ENCODE results near the gene DNAJC5. TPM values are rescaled to one million over a fixed set of nuclear protein-coding genes. Genes with fewer than 3 reads are reported as not detected.

Gene DNAJC5
- total and polyA plus RNA-seq, 9 donors, result 11.1 to 32.8 (median 26.5) TPM

DNA sequence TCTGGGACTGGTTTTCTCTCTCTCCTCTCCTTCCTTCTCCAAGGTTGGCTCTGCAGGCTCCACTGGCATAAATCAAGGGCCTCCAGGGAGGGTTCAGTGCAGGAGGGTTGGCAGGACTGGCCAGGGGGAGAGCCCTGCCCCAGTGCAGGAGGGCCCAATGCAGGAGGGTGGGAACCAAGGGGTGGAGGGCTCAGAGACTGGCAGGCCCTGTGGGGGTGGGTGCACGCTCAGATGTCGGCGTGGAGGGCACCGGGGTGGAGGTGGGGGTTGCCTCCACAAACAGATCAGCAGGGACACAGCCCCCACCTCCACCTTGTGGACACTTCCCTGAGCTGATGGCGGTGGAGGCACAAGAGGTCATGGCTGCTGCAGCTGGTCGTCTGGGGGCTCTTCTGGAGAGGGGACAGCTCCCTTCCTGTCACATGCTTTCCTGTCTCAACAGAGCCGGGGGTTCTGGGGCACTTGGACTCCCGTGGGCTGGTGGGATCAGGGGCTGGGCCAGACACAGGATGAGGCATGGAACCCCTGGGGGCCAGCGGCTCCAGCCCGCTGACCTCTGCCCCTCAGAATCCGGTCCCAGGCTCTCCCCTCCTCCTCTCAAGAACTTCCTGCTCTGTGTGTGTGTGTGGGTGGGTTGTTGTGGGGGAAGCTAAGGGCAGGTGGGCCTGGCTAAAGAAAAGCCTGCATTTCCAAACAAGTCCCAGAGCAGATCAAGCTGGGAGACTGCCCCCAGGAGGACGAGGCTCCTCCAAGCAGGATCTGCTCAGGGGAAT lies 36.3 kb upstream of the DNAJC5 start:
- intact Hi-C loops (cut with DNase I), result loop anchor here in 2 of 4 donors (5.0 kb wide), 2 partner anchors 76 to 81 kb away; no protein-coding TSS in a partner anchor
- Histone ChIP-seq H3K27ac (peak overlapping the region in 1 of 2 donors; percentile 71), H3K9me3 (no peaks in the 10 kb centered on the region), H3K27me3 (no peaks in the 10 kb centered on the region), H3K4me1 (ENCODE audit: insufficient read depth) (peaks cover 47% of the 10 kb centered on the region), H3K4me3 (no peak overlapping the region), H3K36me3 (no peaks in the 10 kb centered on the region)
- TF ChIP-seq POLR2A (IDR thresholded peaks at IDR 0.05) (no peak), EP300 (IDR thresholded peaks at IDR 0.05) (no peak)
- TF ChIP-seq, protein P1, sequence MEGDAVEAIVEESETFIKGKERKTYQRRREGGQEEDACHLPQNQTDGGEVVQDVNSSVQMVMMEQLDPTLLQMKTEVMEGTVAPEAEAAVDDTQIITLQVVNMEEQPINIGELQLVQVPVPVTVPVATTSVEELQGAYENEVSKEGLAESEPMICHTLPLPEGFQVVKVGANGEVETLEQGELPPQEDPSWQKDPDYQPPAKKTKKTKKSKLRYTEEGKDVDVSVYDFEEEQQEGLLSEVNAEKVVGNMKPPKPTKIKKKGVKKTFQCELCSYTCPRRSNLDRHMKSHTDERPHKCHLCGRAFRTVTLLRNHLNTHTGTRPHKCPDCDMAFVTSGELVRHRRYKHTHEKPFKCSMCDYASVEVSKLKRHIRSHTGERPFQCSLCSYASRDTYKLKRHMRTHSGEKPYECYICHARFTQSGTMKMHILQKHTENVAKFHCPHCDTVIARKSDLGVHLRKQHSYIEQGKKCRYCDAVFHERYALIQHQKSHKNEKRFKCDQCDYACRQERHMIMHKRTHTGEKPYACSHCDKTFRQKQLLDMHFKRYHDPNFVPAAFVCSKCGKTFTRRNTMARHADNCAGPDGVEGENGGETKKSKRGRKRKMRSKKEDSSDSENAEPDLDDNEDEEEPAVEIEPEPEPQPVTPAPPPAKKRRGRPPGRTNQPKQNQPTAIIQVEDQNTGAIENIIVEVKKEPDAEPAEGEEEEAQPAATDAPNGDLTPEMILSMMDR (IDR thresholded peaks at IDR 0.05), result peak; percentile 12 to 44 (median 35)
- 4 to 5% (median 5%) methylated on average over 12 of the region's 12 CpGs for WGBS, 3 donors
- peak; percentile 63 to 75 (median 70) for DNase-seq

DNA sequence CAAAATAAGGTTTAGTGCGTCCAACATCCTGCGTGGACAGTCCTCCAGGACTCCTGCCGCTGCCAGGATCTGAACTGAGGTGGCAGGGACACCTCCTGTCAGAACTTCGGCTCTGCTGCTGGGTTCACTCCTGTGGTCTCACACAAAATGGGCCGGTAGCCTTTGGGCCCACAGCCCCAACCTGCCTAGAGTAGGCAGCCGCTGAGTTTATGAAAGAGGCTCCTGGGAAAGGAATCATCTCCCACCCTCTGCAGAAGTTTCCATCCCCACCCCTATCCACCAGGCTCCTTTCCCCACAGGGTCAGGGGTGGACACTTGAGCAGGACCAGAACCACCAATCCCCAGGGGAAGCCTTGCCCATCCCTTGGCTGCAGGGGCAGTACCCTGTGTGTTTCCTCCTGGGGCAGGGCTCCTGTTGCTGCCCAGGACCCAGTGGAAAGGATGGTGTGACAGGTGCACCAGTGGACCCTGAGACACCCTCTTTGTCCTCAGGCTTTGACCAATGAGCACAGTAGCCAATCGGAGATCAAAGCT lies 35.7 kb upstream of the DNAJC5 start:
- TF ChIP-seq, protein P1 (IDR thresholded peaks at IDR 0.05), result peak in 1 of 3 donors; percentile 2
- no peak for TF ChIP-seq EP300 (IDR thresholded peaks at IDR 0.05)
- no peak for TF ChIP-seq POLR2A (IDR thresholded peaks at IDR 0.05)
- Histone ChIP-seq H3K36me3 (no peaks in the 10 kb centered on the region), H3K9me3 (no peaks in the 10 kb centered on the region), H3K4me3 (no peak overlapping the region), H3K27ac (peak overlapping the region in 1 of 2 donors; percentile 71), H3K4me1 (ENCODE audit: insufficient read depth) (peaks cover 42% of the 10 kb centered on the region), H3K27me3 (no peaks in the 10 kb centered on the region)
- WGBS, 3 donors, result 21 to 25% (median 22%) methylated on average over 7 of the region's 7 CpGs
- no peak for DNase-seq
- intact Hi-C loops (cut with DNase I), result loop anchor here in 2 of 4 donors (5.0 kb wide), 2 partner anchors 77 to 82 kb away; no protein-coding TSS in a partner anchor

DNA sequence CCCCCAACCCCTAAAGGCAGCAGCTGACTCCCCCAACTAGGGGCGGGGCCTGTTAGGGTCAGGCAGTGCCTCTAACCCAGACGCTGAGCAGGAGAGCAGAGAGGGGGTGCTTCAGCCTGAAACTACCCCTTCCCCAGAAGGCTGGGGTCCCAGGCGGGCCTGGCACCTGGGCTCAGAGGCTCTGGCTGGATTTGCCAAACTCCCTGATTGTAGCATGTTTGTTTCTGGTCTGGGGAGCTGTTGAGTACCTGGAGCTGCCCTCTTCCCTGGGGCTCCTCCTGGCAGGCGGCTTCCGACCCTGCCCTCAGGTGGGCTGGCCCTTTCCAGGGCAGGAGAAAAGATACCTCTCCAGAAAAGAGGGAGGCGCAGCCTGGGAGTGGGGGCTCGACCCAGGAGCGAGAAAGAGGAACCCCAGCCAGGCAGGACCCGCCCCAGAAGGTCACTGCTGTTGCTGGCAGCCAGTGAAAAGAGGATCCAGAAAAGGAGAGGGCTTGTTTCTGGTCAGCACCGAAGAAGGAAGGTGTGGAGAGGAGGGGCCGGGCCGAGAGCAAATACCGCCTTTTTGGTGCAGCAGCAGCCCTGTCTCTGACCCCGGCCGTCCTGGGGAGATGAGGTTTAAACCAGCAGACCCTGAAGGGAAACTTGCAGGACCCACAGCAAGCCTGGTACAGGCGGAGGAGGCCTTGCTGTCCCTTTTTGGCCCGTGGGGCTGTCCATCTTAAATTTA lies 34.4 kb upstream of the DNAJC5 start:
- Histone ChIP-seq H3K9me3 (no peaks in the 10 kb centered on the region), H3K36me3 (no peaks in the 10 kb centered on the region), H3K4me1 (ENCODE audit: insufficient read depth) (peaks cover 32% of the 10 kb centered on the region), H3K4me3 (no peak overlapping the region), H3K27ac (no peak overlapping the region), H3K27me3 (no peaks in the 10 kb centered on the region)
- no peak for TF ChIP-seq POLR2A (IDR thresholded peaks at IDR 0.05)
- TF ChIP-seq, protein P1 (IDR thresholded peaks at IDR 0.05), result no peak
- no peak for TF ChIP-seq EP300 (IDR thresholded peaks at IDR 0.05)
- DNase-seq, result no peak
- 65 to 78% (median 68%) methylated on average over 16 to 17 of the region's 17 CpGs for WGBS, 3 donors
- intact Hi-C loops (cut with DNase I), result loop anchor here (5.0 kb wide), 5 partner anchors 33 to 323 kb away; partner anchors contain the start of gene PTK6 (in 2 of the 4)

DNA sequence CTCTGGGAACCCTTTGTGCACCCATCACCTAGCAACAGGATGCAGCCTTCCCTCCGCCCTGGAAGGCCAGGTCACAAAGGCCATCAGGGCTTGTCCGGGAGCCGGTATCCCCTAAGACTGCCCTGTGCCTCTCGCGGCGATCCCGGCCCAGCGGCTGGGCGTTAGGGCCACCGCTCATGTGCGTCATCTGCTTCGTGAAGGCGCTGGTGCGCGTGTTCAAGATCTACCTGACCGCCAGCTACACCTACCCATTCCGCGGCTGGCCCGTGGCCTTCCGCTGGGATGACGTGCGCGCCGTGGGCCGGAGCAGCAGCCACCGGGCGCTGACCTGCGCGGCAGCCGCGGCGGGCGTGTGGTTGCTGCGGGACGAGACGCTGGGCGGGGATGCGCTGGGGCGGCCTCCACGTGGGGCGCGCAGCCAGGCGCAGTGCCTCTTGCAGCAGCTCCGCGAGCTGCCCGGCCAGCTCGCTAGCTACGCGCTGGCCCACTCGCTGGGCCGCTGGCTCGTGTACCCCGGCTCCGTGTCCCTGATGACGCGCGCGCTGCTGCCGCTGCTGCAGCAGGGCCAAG lies 33.5 kb upstream of the DNAJC5 start, which contains the start of gene ABHD16B:
TSS of gene ABHD16B (plus strand) at position 134 of the 570 bp plus-strand sequence. CDS start at position 177, 43 bp downstream.
- no peaks in the 10 kb centered on the region for H3K27me3 ChIP-seq
- TF ChIP-seq POLR2A (IDR thresholded peaks at IDR 0.05), result no peak
- TF ChIP-seq EP300 (IDR thresholded peaks at IDR 0.05), result no peak
- TF ChIP-seq, protein P1 (IDR thresholded peaks at IDR 0.05), result no peak
- WGBS, 3 donors, result 93 to 95% (median 94%) methylated on average over 19 to 59 of the region's 59 CpGs
- H3K4me3 ChIP-seq, result no peak within 1 kb of the TSS
- H3K9me3 ChIP-seq, result no peaks in the 10 kb centered on the region
- peak in 1 of 5 donors; percentile 26 for DNase-seq
- H3K4me1 ChIP-seq (ENCODE audit: insufficient read depth), result peaks cover 28% of the 10 kb centered on the region
- intact Hi-C loops (cut with DNase I), result loop anchor here (5.0 kb wide), 5 partner anchors 34 to 324 kb away; partner anchors contain the start of gene PTK6 (in 2 of the 4)
- no peak within 1 kb of the TSS for H3K27ac ChIP-seq
- no peaks in the 10 kb centered on the region for H3K36me3 ChIP-seq

All from ovary (tissue), 9 donors.